ENCODE measurements around the gene ZNF692. TPM values are rescaled to one million over a fixed set of nuclear protein-coding genes. Genes with fewer than 3 reads are reported as not detected.

Gene ZNF692
- total RNA-seq, 4 donors from 2014 or later, result 41.8 to 100 (median 64.6) TPM

- Histone ChIP-seq H3K27ac (peak overlapping the region; percentile 94 to 99 (median 96)), H3K36me3 (no peaks in the 10 kb centered on the region), H3K4me3 (peak overlapping the region; percentile 51 to 65 (median 58)), H3K27me3 (no peaks in the 10 kb centered on the region), H3K4me1 (peaks cover 0 to 11% (median 3%) of the 10 kb centered on the region in 4 donors), H3K9me3 (no peaks in the 10 kb centered on the region)
- in situ Hi-C loops (cut with MboI; ENCODE audit: low pct_ligation_motif_present in 1 of 4, low pct_unique_long_range_greater_than_20kb in 1 of 4, low sequenced_read_pairs in 3 of 4), result no loop called here
- no peak for TF ChIP-seq EP300 (IDR thresholded peaks at IDR 0.05; ENCODE audit: low read depth)
- no peak for TF ChIP-seq CTCF (IDR thresholded peaks at IDR 0.05)
- TF ChIP-seq POLR2AphosphoS5 (IDR thresholded peaks at IDR 0.05), result peak in 1 of 3 donors; percentile 8
- intact Hi-C loops (cut with DNase I; ENCODE audit: low total_unique reads), result no loop called here
- peak; percentile 66 for DNase-seq
- 3 to 4% methylated on average over 5 to 31 of the region's 31 CpGs for WGBS, 2 donors (ENCODE audit: low coverage in 1 of 2)
Measured at GRCh38 chr1:248872752-248873408, 14.0 kb upstream of the ZNF692 start.

- peak overlapping the region in 3 of 4 donors; percentile 94 to 99 (median 97) for H3K27ac ChIP-seq
- WGBS, 2 donors (ENCODE audit: low coverage in 1 of 2), result 95 to 100% methylated on average over 2 to 3 of the region's 3 CpGs
- in situ Hi-C loops (cut with MboI; ENCODE audit: low pct_ligation_motif_present in 1 of 4, low pct_unique_long_range_greater_than_20kb in 1 of 4, low sequenced_read_pairs in 3 of 4), result no loop called here
Measured at GRCh38 chr1:248871837-248872401, 13.0 kb upstream of the ZNF692 start.

GRCh38 chr1:248862998-248863881 is 4.4 kb upstream of the ZNF692 start:
- peak overlapping the region; percentile 81 to 86 (median 83) for H3K27ac ChIP-seq
- TF ChIP-seq CTCF (IDR thresholded peaks at IDR 0.05) (no peak), EP300 (IDR thresholded peaks at IDR 0.05; ENCODE audit: low read depth) (no peak), POLR2A (IDR thresholded peaks at IDR 0.05) (peak; percentile 74), POLR2AphosphoS5 (IDR thresholded peaks at IDR 0.05) (peak; percentile 64 to 78 (median 64))
- peak overlapping the region; percentile 31 to 65 (median 43) for H3K4me3 ChIP-seq
- no peaks in the 10 kb centered on the region for H3K9me3 ChIP-seq
- H3K4me1 ChIP-seq, result peaks cover 5 to 27% (median 20%) of the 10 kb centered on the region in 4 donors
- H3K36me3 ChIP-seq, result no peaks in the 10 kb centered on the region
- no peaks in the 10 kb centered on the region for H3K27me3 ChIP-seq
- intact Hi-C loops (cut with DNase I; ENCODE audit: low total_unique reads) (no loop called here), in situ Hi-C loops (cut with MboI; ENCODE audit: low pct_ligation_motif_present in 1 of 4, low pct_unique_long_range_greater_than_20kb in 1 of 4, low sequenced_read_pairs in 3 of 4) (no loop called here)
- DNase-seq, result peak; percentile 93
- 18% methylated on average over 40 of the region's 46 CpGs; no CpG with 5 or more reads in 1 of the 2 donors for whole genome bisulfite sequencing, 2 donors (ENCODE audit: low coverage in 1 of 2)

More at GRCh38 chr1:248871837-248872401, 13.0 kb upstream of the ZNF692 start:
- Histone ChIP-seq H3K9me3 (no peaks in the 10 kb centered on the region), H3K4me1 (peaks cover 0 to 11% (median 3%) of the 10 kb centered on the region in 4 donors), H3K27me3 (no peaks in the 10 kb centered on the region), H3K4me3 (no peak overlapping the region), H3K36me3 (no peaks in the 10 kb centered on the region)
- DNase-seq, result no peak
- no peak for TF ChIP-seq POLR2A (IDR thresholded peaks at IDR 0.05)
- TF ChIP-seq POLR2AphosphoS5 (IDR thresholded peaks at IDR 0.05), result no peak
- TF ChIP-seq CTCF (IDR thresholded peaks at IDR 0.05), result no peak
- TF ChIP-seq EP300 (IDR thresholded peaks at IDR 0.05; ENCODE audit: low read depth), result no peak
- intact Hi-C loops (cut with DNase I; ENCODE audit: low total_unique reads), result no loop called here

GRCh38 chr1:248862695-248862997 is 3.8 kb upstream of the ZNF692 start:
- Histone ChIP-seq H3K27me3 (no peaks in the 10 kb centered on the region), H3K36me3 (no peaks in the 10 kb centered on the region), H3K4me1 (peaks cover 8 to 31% (median 24%) of the 10 kb centered on the region in 4 donors), H3K9me3 (no peaks in the 10 kb centered on the region), H3K4me3 (peak overlapping the region in 3 of 4 donors; percentile 34 to 65 (median 52)), H3K27ac (peak overlapping the region; percentile 81 to 86 (median 83))
- in situ Hi-C loops (cut with MboI; ENCODE audit: low pct_ligation_motif_present in 1 of 4, low pct_unique_long_range_greater_than_20kb in 1 of 4, low sequenced_read_pairs in 3 of 4), result no loop called here
- TF ChIP-seq EP300 (IDR thresholded peaks at IDR 0.05; ENCODE audit: low read depth) (no peak), CTCF (IDR thresholded peaks at IDR 0.05) (no peak), POLR2AphosphoS5 (IDR thresholded peaks at IDR 0.05) (no peak)
- intact Hi-C loops (cut with DNase I; ENCODE audit: low total_unique reads), result no loop called here
- WGBS, 2 donors (ENCODE audit: low coverage in 1 of 2), result 4 to 40% methylated on average over 1 to 4 of the region's 4 CpGs
- DNase-seq, result no peak

Data from transverse colon (tissue), 4 donors.